Measurements from ENCODE around the gene ZBTB16. TPM values are rescaled to one million over a fixed set of nuclear protein-coding genes. Genes with fewer than 3 reads are reported as not detected.

The ZBTB16 gene
- total and polyA plus RNA-seq, 2 of the 13 experiments (the other 11 are each of a cell fraction or from before 2014, with no cell fraction given) = not detected

GRCh38 chr11:114209904-114210303, 150.4 kb downstream of the ZBTB16 start:
- peaks cover 38% of the 10 kb centered on the region for H3K4me1 ChIP-seq (ENCODE audit: insufficient read depth, low read length)
- H3K4me3 ChIP-seq (replicated peaks in 1 of 3; ENCODE audit: insufficient read depth in 1 of 3, low read depth in 2 of 3, low read length in 3 of 3) = peak overlapping the region in 1 of 3 experiments; percentile 18; a peak in 1 of 6 replicates
- DNase-seq (ENCODE audit: low spot score) = peak; percentile 68
- no peaks in the 10 kb centered on the region for H3K36me3 ChIP-seq (replicated peaks in 1 of 2; ENCODE audit: control insufficient read depth in 1 of 2, insufficient read depth in 2 of 2, low read length in 2 of 2)
- no peaks in the 10 kb centered on the region for H3K79me2 ChIP-seq (ENCODE audit: insufficient read depth, low read length)
- in situ Hi-C loops (cut with HindIII; ENCODE audit: extremely low pct_ligation_motif_present, low pct_unique_long_range_greater_than_20kb) = no loop called here
- ATAC-seq = peak; percentile 95
- H3K27ac ChIP-seq (ENCODE audit: extremely low read length, insufficient read depth, low read length) = no peak overlapping the region
- WGBS (ENCODE audit: low lambda C conversion rate) = 5% methylated on average over 8 of the region's 9 CpGs
- H3K27me3 ChIP-seq (ENCODE audit: control insufficient read depth in 1 of 2, insufficient read depth in 2 of 2, low read length in 2 of 2) = peaks cover 0 to 8% of the 10 kb centered on the region in 2 experiments; a peak in 1 of 5 replicates
- CTCF ChIA-PET (ENCODE audit: low intra/inter-chr PET ratio, low total read pairs) = no interaction called here
- no peaks in the 10 kb centered on the region for H3K9me3 ChIP-seq (ENCODE audit: low read length)
- no peak overlapping the region for H2AFZ ChIP-seq (ENCODE audit: low read length)
- H3K4me2 ChIP-seq (ENCODE audit: low read depth, low read length) = peak overlapping the region; percentile 56
- H4K20me1 ChIP-seq (ENCODE audit: insufficient read depth, low read length) = no peaks in the 10 kb centered on the region
- POLR2A ChIA-PET = no interaction called here
- intact Hi-C loops (cut with micrococcal nuclease; ENCODE audit: unreplicated experiment) = loop anchor here (2.0 kb wide), 1 partner anchor 47 kb away; no protein-coding TSS in a partner anchor
- no peak overlapping the region for H3K9ac ChIP-seq (ENCODE audit: insufficient read depth, low read depth, low read length)
- no TSS peak for BruUV-seq (replicated peaks)
- peak; percentile 92 for FAIRE-seq
- TF ChIP-seq LCORL (IDR thresholded peaks at IDR 0.05) = no peak
- TF ChIP-seq LCORL (CRISPR knock-in tag; IDR thresholded peaks at IDR 0.05) = 0 out of 2 replicates have a peak, but pooled peaks have one; percentile 40
- peak; percentile 16; the same call in 1 of the 2 replicates for TF ChIP-seq SOX5 (CRISPR knock-in tag; IDR thresholded peaks at IDR 0.05; ENCODE audit: borderline replicate concordance)
- TF ChIP-seq ZNF710 (CRISPR knock-in tag; IDR thresholded peaks at IDR 0.05; ENCODE audit: borderline replicate concordance) = peak; percentile 64; the same call in 1 of the 2 replicates
- peak; percentile 58 for TF ChIP-seq ARID5B (CRISPR knock-in tag; IDR thresholded peaks at IDR 0.05)
- TF ChIP-seq ZGPAT (CRISPR knock-in tag; IDR thresholded peaks at IDR 0.05) = peak; percentile 33; the same call in 1 of the 2 replicates
- 0 out of 2 replicates have a peak, but pooled peaks have one; percentile 43 for TF ChIP-seq SALL1 (CRISPR knock-in tag; IDR thresholded peaks at IDR 0.05)
- TF ChIP-seq NPAS2 (CRISPR knock-in tag; IDR thresholded peaks at IDR 0.05; ENCODE audit: borderline replicate concordance) = no peak
- TF ChIP-seq SP4 (CRISPR knock-in tag; IDR thresholded peaks at IDR 0.05) = 0 out of 2 replicates have a peak, but pooled peaks have one; percentile 19
- TF ChIP-seq ZSCAN21 (CRISPR knock-in tag; IDR thresholded peaks at IDR 0.05; ENCODE audit: borderline replicate concordance) = 0 out of 2 replicates have a peak, but pooled peaks have one; percentile 40
- TF ChIP-seq CEBPG (CRISPR knock-in tag; IDR thresholded peaks at IDR 0.05) = 0 out of 2 replicates have a peak, but pooled peaks have one; percentile 14
- TF ChIP-seq HNRNPUL1 (IDR thresholded peaks at IDR 0.05; ENCODE audit: low read depth, low read length) = peak; percentile 67; the same call in 1 of the 2 replicates
- no peak for TF ChIP-seq ZNF563 (CRISPR knock-in tag; IDR thresholded peaks at IDR 0.05)
- TF ChIP-seq SOX13 (IDR thresholded peaks at IDR 0.05) = no peak
- peak in 1 of 2 experiments; percentile 36; a peak in 1 of 4 replicates for TF ChIP-seq SOX13 (CRISPR knock-in tag; conservative IDR thresholded peaks at IDR 0.05 in 1 of 2, IDR thresholded peaks at IDR 0.05 in 1 of 2)
- TF ChIP-seq ZNF274 (CRISPR knock-in tag; IDR thresholded peaks at IDR 0.05) = no peak
- TF ChIP-seq DPF2 (CRISPR knock-in tag; IDR thresholded peaks at IDR 0.05; ENCODE audit: borderline replicate concordance, low read depth) = peak; percentile 47; the same call in 1 of the 2 replicates
- no peak for TF ChIP-seq POLR2AphosphoS5 (IDR thresholded peaks at IDR 0.05; ENCODE audit: low read depth, low read length)

All from HepG2 (cell line).